GM12878 (cell line): ENCODE results near the gene ELMO3. TPM values are rescaled to one million over a fixed set of nuclear protein-coding genes. Genes with fewer than 3 reads are reported as not detected.

Experiments
- ATAC-seq: fragments of 200-7000 bp; cut with Tn5 transposase; 3 replicates; pipeline ENCODE4 v1.9.1; 2020; ENCODE audit warnings: mild to moderate bottlenecking, moderate library complexity
- BruUV-seq: library from RNA; stranded (reverse); fragments of 400-500 nt; replicated peaks from 2 replicates; lab custom pipeline; 2021; lab: Mats Ljungman, UMichigan
- CTCF ChIA-PET: fragments of 300-600 bp; sonication (Branson Sonifier 250); formaldehyde crosslinking; extraction: SDS; loops from one replicate; lab custom pipeline; 2021; ENCODE audit warnings: inconsistent platforms; lab: Yijun Ruan, JAX
- POLR2A ChIA-PET: fragments of 350-600 bp; formaldehyde crosslinking; extraction: SDS; loops from one replicate; lab custom pipeline; 2021; ENCODE audit warnings: inconsistent platforms; lab: Charles Lee
- RAD21 ChIA-PET: fragments of 300-600 bp; sonication (Branson Sonifier 250); formaldehyde crosslinking; loops from one replicate; lab custom pipeline; 2023; ENCODE audit warnings: antibody characterized with exemption; ENCODE audit not compliant: unreplicated experiment; lab: Charles Lee
- SMC1A ChIA-PET: fragments of 300-600 bp; sonication (Branson Sonifier 250); formaldehyde crosslinking; loops from one replicate; lab custom pipeline; 2023; ENCODE audit not compliant: unreplicated experiment, uncharacterized antibody; lab: Charles Lee
- DNase-seq: peaks from one replicate; pipeline ENCODE4 v3.0.0-alpha.2; 2011; ENCODE audit warnings: low read depth, low spot score
- FAIRE-seq: peaks from 3 replicates; lab custom pipeline; 2011; peaks lifted over from hg19 to GRCh38; lab: Jason Lieb, UNC
- H2AFZ ChIP-seq: 2 replicates; pipeline ENCODE4 v1.6.0; 2011; ENCODE audit warnings: low read depth, low read length, control low read depth; ENCODE audit not compliant: control insufficient read depth
- H3K27ac ChIP-seq: 2 replicates; pipeline ENCODE4 v1.5.1; 2011; ENCODE audit warnings: control low read depth; ENCODE audit not compliant: control insufficient read depth, insufficient read depth
- H3K27me3 ChIP-seq, 2 experiments: replicated peaks in 1 of 2; 2 replicates each; pipeline versions ENCODE4 v1.6.0 to v1.6.1; 2011; ENCODE audit warnings: low read length in 1 of 2; ENCODE audit not compliant: control insufficient read depth in 2 of 2, insufficient read depth in 2 of 2
- H3K36me3 ChIP-seq, 2 experiments: 2 replicates each; pipeline ENCODE4 v1.5.1; 2011; ENCODE audit warnings: low read length in 1 of 2; ENCODE audit not compliant: control insufficient read depth in 2 of 2, insufficient read depth in 2 of 2
- H3K4me1 ChIP-seq: 2 replicates; pipeline ENCODE4 v1.6.1; 2011; ENCODE audit warnings: mild to moderate bottlenecking, low read length, moderate library complexity, mixed read lengths; ENCODE audit not compliant: control insufficient read depth, insufficient read depth
- H3K4me2 ChIP-seq: 2 replicates; pipeline ENCODE4 v1.6.0; 2011; ENCODE audit warnings: control low read depth; ENCODE audit not compliant: control insufficient read depth, insufficient read depth
- H3K4me3 ChIP-seq: fragments of 200-600 bp; sonication (generic); 2 replicates; pipeline ENCODE4 v1.5.1; 2016
- H3K79me2 ChIP-seq: 2 replicates; pipeline ENCODE4 v1.6.0; 2011; ENCODE audit warnings: low read length; ENCODE audit not compliant: control insufficient read depth, insufficient read depth
- H3K9ac ChIP-seq: 2 replicates; pipeline ENCODE4 v1.8.0; 2011; ENCODE audit warnings: low read length, control low read depth, mixed read lengths; ENCODE audit not compliant: control insufficient read depth, insufficient read depth
- H3K9me3 ChIP-seq: replicated peaks from 3 replicates; pipeline ENCODE4 v1.5.1; 2011; ENCODE audit warnings: mild to moderate bottlenecking, low read length; ENCODE audit not compliant: control insufficient read depth, insufficient read depth
- H4K20me1 ChIP-seq: 2 replicates; pipeline ENCODE4 v1.6.0; 2011; ENCODE audit not compliant: control insufficient read depth, insufficient read depth
- RCOR1 ChIP-seq: conservative IDR thresholded peaks from 2 replicates; pipeline ENCODE4 v1.6.1; 2012; ENCODE audit warnings: low read depth, low read length, improper control_type of control experiment
- WGBS: methylation state at CpG from one replicate; pipeline ENCODE4 v1.1.6; 2016; ENCODE audit warnings: low lambda C conversion rate; ENCODE audit not compliant: insufficient replicate concordance, insufficient coverage; ENCODE audit errors: missing lambda C conversion rate; 5-methylcytosine and 5-hydroxymethylcytosine counted together
- in situ Hi-C: fragments of 300-500 bp; cut with MboI; formaldehyde crosslinking; loops from 9 replicates; pipeline ENCODE4 v1.14.3; 2018; ENCODE audit warnings: mixed read lengths
- intact Hi-C: fragments of 100-400 bp; cut with micrococcal nuclease; formaldehyde crosslinking; loops from one replicate; pipeline ENCODE4 v1.14.2; 2022; ENCODE audit not compliant: unreplicated experiment
- polyA plus RNA-seq, 11 experiments: library from polyadenylated mRNA; depleted of rRNA in 4 of 11; unstranded in 6 of 11; stranded (reverse) in 5 of 11; fragments of >200 nt; fragmentation: Nextera tagmentation in 4 of 11; fragmentation: Illumina TruSeq in 1 of 11; extraction: Ambion mirVana in 4 of 11; extraction: Trizol in 1 of 11; gene quantifications; 1 replicate in 1 of 11; 2 replicates in 10 of 11; pipeline versions ENCODE4 v1.2.1 to v1.2.3, GENCODE V29; 2011 to 2016; ENCODE audit warnings: inconsistent platforms in 2 of 11, missing spikeins in 2 of 11, low read depth in 1 of 11
- total RNA-seq, 4 experiments: library from RNA; depleted of rRNA in 3 of 4; stranded (reverse); fragments of >200 nt in 3 of 4; fragmentation: Illumina TruSeq in 1 of 4; extraction: Trizol in 1 of 4; gene quantifications; 2 replicates each; pipeline versions ENCODE4 v1.2.1 to v1.2.3, GENCODE V29; 2013 to 2021
- TF ChIP-seq, protein P1 (sequence below), 3 experiments: IDR thresholded peaks in 2 of 3; conservative IDR thresholded peaks in 1 of 3; 2 replicates each; pipeline ENCODE4 v1.5.1; 2011; ENCODE audit warnings: low read depth in 3 of 3, low read length in 3 of 3, mild to moderate bottlenecking in 3 of 3, control low read depth in 2 of 3, moderate library complexity in 2 of 3, inconsistent platforms in 1 of 3, mixed read lengths in 1 of 3; ENCODE audit not compliant: control insufficient read depth in 2 of 3, insufficient read depth in 1 of 3; ENCODE audit errors: extremely low read depth in 1 of 3

The ELMO3 gene
- total and polyA plus RNA-seq, 10 of the 15 experiments (the other 5 are each of a cell fraction or from before 2014, with no cell fraction given), result 0.05 to 4.7 (median 0.96) TPM; not detected in 1

DNA sequence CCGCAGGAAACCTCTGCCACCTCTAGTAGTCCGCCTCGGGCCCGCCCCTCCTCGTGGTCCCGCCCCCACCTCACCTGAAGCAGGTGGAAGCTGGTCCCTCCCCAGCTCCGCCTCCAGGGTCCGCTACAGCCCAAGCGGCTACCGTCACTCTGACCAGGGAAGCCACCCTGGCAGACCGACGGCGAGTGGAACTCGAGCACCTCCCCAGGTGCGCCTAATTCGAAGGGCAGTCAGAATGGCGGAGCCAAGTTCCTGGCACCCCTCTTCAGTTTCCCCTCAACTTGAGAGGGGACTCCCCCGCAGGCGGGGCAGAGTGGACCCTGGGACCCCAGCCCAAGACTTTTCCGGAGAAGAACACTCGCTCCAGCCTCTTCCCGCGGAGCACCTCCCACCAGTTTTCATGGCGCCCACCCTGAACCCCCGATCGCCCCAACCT lies 47.8 kb downstream of the ELMO3 start:
- CTCF ChIA-PET, result interaction anchor here (1.2 to 4.9 kb wide), 8 partner anchors 14 to 291 kb away, joined by 3 to 29 read pairs (median 4); partner anchors contain the start of genes ELMO3 and TMEM208
- peak overlapping the region; percentile 55 for H2AFZ ChIP-seq
- ATAC-seq (peak; percentile 24), DNase-seq (no peak), FAIRE-seq (no peak)
- TF ChIP-seq, protein P1, sequence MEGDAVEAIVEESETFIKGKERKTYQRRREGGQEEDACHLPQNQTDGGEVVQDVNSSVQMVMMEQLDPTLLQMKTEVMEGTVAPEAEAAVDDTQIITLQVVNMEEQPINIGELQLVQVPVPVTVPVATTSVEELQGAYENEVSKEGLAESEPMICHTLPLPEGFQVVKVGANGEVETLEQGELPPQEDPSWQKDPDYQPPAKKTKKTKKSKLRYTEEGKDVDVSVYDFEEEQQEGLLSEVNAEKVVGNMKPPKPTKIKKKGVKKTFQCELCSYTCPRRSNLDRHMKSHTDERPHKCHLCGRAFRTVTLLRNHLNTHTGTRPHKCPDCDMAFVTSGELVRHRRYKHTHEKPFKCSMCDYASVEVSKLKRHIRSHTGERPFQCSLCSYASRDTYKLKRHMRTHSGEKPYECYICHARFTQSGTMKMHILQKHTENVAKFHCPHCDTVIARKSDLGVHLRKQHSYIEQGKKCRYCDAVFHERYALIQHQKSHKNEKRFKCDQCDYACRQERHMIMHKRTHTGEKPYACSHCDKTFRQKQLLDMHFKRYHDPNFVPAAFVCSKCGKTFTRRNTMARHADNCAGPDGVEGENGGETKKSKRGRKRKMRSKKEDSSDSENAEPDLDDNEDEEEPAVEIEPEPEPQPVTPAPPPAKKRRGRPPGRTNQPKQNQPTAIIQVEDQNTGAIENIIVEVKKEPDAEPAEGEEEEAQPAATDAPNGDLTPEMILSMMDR (IDR thresholded peaks at IDR 0.05 in 2 of 3, conservative IDR thresholded peaks at IDR 0.05 in 1 of 3; ENCODE audit: control insufficient read depth in 2 of 3, extremely low read depth in 1 of 3, insufficient read depth in 1 of 3, low read depth in 3 of 3, low read length in 3 of 3), result peak in 1 of 3 experiments; percentile 21; a peak in 2 of 6 replicates
- no peak for TF ChIP-seq RCOR1
- RAD21 ChIA-PET, result interaction anchor here (0.6 to 2.4 kb wide), 10 partner anchors 13 to 229 kb away, joined by 3 to 23 read pairs (median 6); partner anchors contain the start of genes E2F4, NOL3 and TMEM208
- peak overlapping the region; percentile 97 for H3K4me3 ChIP-seq
- H3K4me2 ChIP-seq, result peak overlapping the region; percentile 99
- BruUV-seq, result no TSS peak
- no peaks in the 10 kb centered on the region for H3K9me3 ChIP-seq
- intact Hi-C loops (loop anchor here (1.0 to 2.0 kb wide), 3 partner anchors 19 to 62 kb away; partner anchors contain the start of genes E2F4 and TMEM208), in situ Hi-C loops (no loop called here)
- SMC1A ChIA-PET, result interaction anchor here (0.8 to 4.1 kb wide), 6 partner anchors 9 to 267 kb away, joined by 3 to 21 read pairs (median 3); partner anchors contain the start of gene TMEM208
- no peaks in the 10 kb centered on the region for H4K20me1 ChIP-seq
- peak overlapping the region; percentile 98 for H3K27ac ChIP-seq
- H3K36me3 ChIP-seq, result no peaks in the 10 kb centered on the region
- no peaks in the 10 kb centered on the region; a peak in 1 of 4 replicates for H3K27me3 ChIP-seq
- H3K4me1 ChIP-seq, result peaks cover 37% of the 10 kb centered on the region
- H3K9ac ChIP-seq, result peak overlapping the region; percentile 82
- POLR2A ChIA-PET, result interaction anchor here (0.6 to 8.0 kb wide), 9 partner anchors 20 to 178 kb away, joined by 3 to 100 read pairs (median 4); partner anchors contain the start of genes FBXL8, NOL3, TMEM208 and TRADD
- WGBS, result under 1% methylated on average over 25 of the region's 26 CpGs
- H3K79me2 ChIP-seq, result peaks cover 35% of the 10 kb centered on the region
